ENCODE results near the gene PDE1A. TPM values are rescaled to one million over a fixed set of nuclear protein-coding genes. Genes with fewer than 3 reads are reported as not detected.
"Not testable (repeated sequence)": the region's sequence is repeated elsewhere in the genome, so short reads cannot be mapped to it uniquely, and the experiment has no call there.

Gene PDE1A
- total and polyA plus RNA-seq, 7 experiments from 2014 or later = not detected

DNA sequence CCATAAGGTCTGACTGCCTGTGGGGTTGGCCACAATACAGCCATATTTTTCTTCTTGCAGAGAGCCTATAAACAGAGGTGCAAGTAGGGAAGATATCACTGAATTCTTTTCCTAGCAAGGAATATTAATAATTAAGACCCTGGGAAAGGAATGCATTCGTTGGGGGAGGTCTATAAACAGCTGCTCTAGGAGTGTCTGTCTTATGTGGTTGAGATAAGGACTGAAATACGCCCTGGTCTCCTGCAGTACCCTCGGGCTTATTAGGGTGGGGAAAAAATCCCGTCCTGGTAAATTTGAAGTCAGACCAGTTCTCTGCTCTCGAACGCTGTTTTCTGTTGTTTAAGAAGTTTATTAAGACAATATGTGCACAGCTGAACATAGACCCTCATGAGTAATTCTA, 150.2 kb downstream of the PDE1A start:
- DNase-seq; H3K36me3 ChIP-seq (ENCODE audit: control insufficient read depth in 2 of 3, insufficient read depth in 3 of 3, low read length in 3 of 3); intact Hi-C loops (cut with micrococcal nuclease); H3K27me3 Mint-ChIP-seq; POLR2A ChIA-PET; H3K36me3 Mint-ChIP-seq; H3K4me3 Mint-ChIP-seq; H3K4me3 ChIP-seq (ENCODE audit: low read length); H3K4me1 ChIP-seq (ENCODE audit: control insufficient read depth in 2 of 2, insufficient read depth in 2 of 2, low read length in 2 of 2); H3K27me3 ChIP-seq (ENCODE audit: control insufficient read depth in 2 of 2, insufficient read depth in 2 of 2, low read length in 2 of 2); H3K4me1 Mint-ChIP-seq; H3K9me3 ChIP-seq (ENCODE audit: control insufficient read depth in 2 of 3, low read length in 3 of 3); CTCF ChIA-PET; H3K27ac Mint-ChIP-seq; H3K27ac ChIP-seq (ENCODE audit: low read depth, low read length); ATAC-seq: not testable (repeated sequence)
- H3K9me3 Mint-ChIP-seq = peaks cover 0 to 32% (median 10%) of the 10 kb centered on the region in 11 donors

DNA sequence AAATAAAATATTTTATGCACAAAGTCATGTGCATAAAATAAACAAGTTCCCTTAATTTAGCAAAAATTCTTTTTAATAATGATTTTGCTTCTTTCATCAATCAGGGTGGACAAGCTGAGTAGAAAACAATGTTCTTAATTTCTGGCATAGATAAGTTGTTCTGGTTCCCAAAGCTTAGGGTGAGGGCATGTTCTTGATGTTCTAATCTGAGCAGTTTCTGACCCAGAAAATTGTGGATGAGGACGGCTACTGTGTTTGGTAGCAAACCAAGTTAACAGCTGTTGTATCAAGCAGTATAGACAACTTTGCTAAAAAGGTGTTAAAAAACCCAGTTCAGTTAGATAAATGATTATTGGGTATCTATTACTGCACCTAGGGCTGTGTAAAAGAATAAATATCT, 158.9 kb downstream of the PDE1A start:
- no peak for DNase-seq

DNA sequence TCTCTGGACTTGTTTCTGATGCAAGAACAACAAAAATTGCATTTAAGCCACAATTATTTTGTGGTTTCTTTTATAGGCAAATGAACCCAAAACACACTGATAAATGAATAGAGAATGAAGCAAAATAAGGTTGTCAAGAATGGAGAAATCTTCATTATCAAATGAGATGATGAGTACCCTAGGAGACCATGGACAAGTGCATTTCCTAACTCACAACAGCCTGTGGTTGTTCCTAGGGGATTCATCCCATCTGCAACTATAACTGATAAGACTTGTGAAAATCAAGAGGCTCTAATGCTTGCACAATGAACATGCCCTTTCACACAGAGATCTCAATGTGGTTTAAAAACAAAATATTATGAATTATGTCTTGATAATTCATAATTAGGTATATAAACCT, 159.9 kb downstream of the PDE1A start:
- H3K36me3 ChIP-seq (ENCODE audit: control insufficient read depth in 2 of 3, insufficient read depth in 3 of 3, low read length in 3 of 3) = no peaks in the 10 kb centered on the region
- H3K27me3 ChIP-seq (ENCODE audit: control insufficient read depth in 2 of 2, insufficient read depth in 2 of 2, low read length in 2 of 2) = no peaks in the 10 kb centered on the region
- Mint-ChIP-seq H3K4me1 (no peaks in the 10 kb centered on the region), H3K4me3 (no peak overlapping the region), H3K9me3 (no peaks in the 10 kb centered on the region), H3K27ac (no peak overlapping the region), H3K36me3 (no peaks in the 10 kb centered on the region), H3K27me3 (peaks cover 0 to 8% (median 0%) of the 10 kb centered on the region in 5 donors)
- H3K4me1 ChIP-seq (ENCODE audit: control insufficient read depth in 2 of 2, insufficient read depth in 2 of 2, low read length in 2 of 2) = no peaks in the 10 kb centered on the region
- DNase-seq (no peak), ATAC-seq (no peak)
- intact Hi-C loops (cut with micrococcal nuclease) = no loop called here
- ChIA-PET CTCF (no interaction called here), POLR2A (no interaction called here)
- H3K4me3 ChIP-seq (ENCODE audit: low read length) = no peak overlapping the region
- no peak overlapping the region for H3K27ac ChIP-seq (ENCODE audit: low read depth, low read length)
- no peaks in the 10 kb centered on the region for H3K9me3 ChIP-seq (ENCODE audit: control insufficient read depth in 2 of 3, low read length in 3 of 3)

More for the DNA sequence above, 158.9 kb downstream of the PDE1A start:
- POLR2A ChIA-PET = no interaction called here
- no peaks in the 10 kb centered on the region for H3K27me3 ChIP-seq (ENCODE audit: control insufficient read depth in 2 of 2, insufficient read depth in 2 of 2, low read length in 2 of 2)
- ATAC-seq = no peak
- intact Hi-C loops (cut with micrococcal nuclease) = no loop called here
- H3K4me1 Mint-ChIP-seq = no peaks in the 10 kb centered on the region
- H3K9me3 ChIP-seq (ENCODE audit: control insufficient read depth in 2 of 3, low read length in 3 of 3) = no peaks in the 10 kb centered on the region
- no peaks in the 10 kb centered on the region for H3K4me1 ChIP-seq (ENCODE audit: control insufficient read depth in 2 of 2, insufficient read depth in 2 of 2, low read length in 2 of 2)
- peaks cover 0 to 8% (median 0%) of the 10 kb centered on the region in 5 donors for H3K27me3 Mint-ChIP-seq
- H3K27ac ChIP-seq (ENCODE audit: low read depth, low read length) = no peak overlapping the region
- H3K4me3 Mint-ChIP-seq = no peak overlapping the region
- no peaks in the 10 kb centered on the region for H3K36me3 ChIP-seq (ENCODE audit: control insufficient read depth in 2 of 3, insufficient read depth in 3 of 3, low read length in 3 of 3)
- peaks cover 0 to 6% (median 0%) of the 10 kb centered on the region in 11 donors for H3K9me3 Mint-ChIP-seq
- no peaks in the 10 kb centered on the region for H3K36me3 Mint-ChIP-seq
- H3K27ac Mint-ChIP-seq = no peak overlapping the region
- no peak overlapping the region for H3K4me3 ChIP-seq (ENCODE audit: low read length)
- CTCF ChIA-PET = no interaction called here

DNA sequence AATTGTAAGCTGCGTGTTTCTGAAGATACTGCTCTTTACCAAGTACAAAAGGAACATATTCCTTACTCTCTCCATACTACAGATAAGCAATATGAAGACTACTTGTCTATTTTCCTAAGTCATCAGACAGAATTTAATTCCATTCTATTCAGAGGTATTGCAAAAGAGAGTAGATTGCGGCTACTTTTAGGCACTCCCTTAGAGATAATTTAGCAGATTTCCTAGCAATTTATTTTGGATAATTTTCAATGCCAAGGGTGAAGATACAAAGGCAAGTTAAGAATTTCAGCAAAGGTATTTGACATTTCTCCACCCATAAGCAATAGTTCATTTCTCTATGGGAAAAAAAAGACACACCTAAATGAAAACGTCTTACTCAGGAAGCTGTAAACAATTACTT, 161.1 kb downstream of the PDE1A start:
- Mint-ChIP-seq H3K9me3 (no peaks in the 10 kb centered on the region), H3K4me1 (no peaks in the 10 kb centered on the region), H3K27me3 (peaks cover 0 to 8% (median 0%) of the 10 kb centered on the region in 5 donors), H3K36me3 (no peaks in the 10 kb centered on the region), H3K27ac (no peak overlapping the region), H3K4me3 (no peak overlapping the region)
- Histone ChIP-seq H3K27ac (ENCODE audit: low read depth, low read length) (no peak overlapping the region), H3K36me3 (ENCODE audit: control insufficient read depth in 2 of 3, insufficient read depth in 3 of 3, low read length in 3 of 3) (no peaks in the 10 kb centered on the region), H3K4me1 (ENCODE audit: control insufficient read depth in 2 of 2, insufficient read depth in 2 of 2, low read length in 2 of 2) (no peaks in the 10 kb centered on the region), H3K27me3 (ENCODE audit: control insufficient read depth in 2 of 2, insufficient read depth in 2 of 2, low read length in 2 of 2) (no peaks in the 10 kb centered on the region), H3K9me3 (ENCODE audit: control insufficient read depth in 2 of 3, low read length in 3 of 3) (no peaks in the 10 kb centered on the region), H3K4me3 (ENCODE audit: low read length) (no peak overlapping the region)
- POLR2A ChIA-PET = no interaction called here
- CTCF ChIA-PET = no interaction called here
- ATAC-seq = no peak
- intact Hi-C loops (cut with micrococcal nuclease) = no loop called here
- DNase-seq = no peak

DNA sequence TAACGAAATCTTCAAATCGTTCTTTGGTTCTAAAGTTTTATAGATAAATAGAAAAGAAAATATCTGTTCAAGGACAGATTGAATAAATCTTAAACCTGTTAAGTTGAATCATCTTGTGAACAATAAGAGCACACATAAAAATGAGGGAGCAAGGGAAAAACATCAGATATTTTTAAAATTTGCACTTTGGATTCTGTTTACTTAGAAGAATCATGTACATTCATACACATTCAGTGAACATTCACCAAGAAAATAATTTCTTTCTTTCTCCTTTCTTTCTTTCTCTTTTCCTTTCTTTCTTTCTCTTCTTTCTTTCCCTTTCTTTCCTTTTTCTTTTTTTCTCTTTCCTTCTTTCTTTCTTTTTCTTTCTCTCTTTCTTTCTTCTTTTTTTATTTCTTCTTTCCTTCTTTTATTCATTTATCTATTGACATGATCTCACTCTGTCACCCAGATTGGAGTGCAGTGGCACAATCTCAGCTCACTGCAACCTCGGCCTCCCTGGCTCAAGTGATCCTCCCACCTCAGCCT, 164.9 kb downstream of the PDE1A start:
- Mint-ChIP-seq H3K4me1 (no peaks in the 10 kb centered on the region), H3K36me3 (no peaks in the 10 kb centered on the region), H3K27ac (peak overlapping the region in 1 of 9 donors; percentile 11), H3K4me3 (no peak overlapping the region), H3K9me3 (no peaks in the 10 kb centered on the region), H3K27me3 (peaks cover 0 to 8% (median 3%) of the 10 kb centered on the region in 5 donors)
- no peaks in the 10 kb centered on the region for H3K9me3 ChIP-seq (ENCODE audit: control insufficient read depth in 2 of 3, low read length in 3 of 3)
- H3K4me3 ChIP-seq (ENCODE audit: low read length) = no peak overlapping the region
- ATAC-seq (no peak), DNase-seq (no peak)
- no peak overlapping the region for H3K27ac ChIP-seq (ENCODE audit: low read depth, low read length)
- H3K36me3 ChIP-seq (ENCODE audit: control insufficient read depth in 2 of 3, insufficient read depth in 3 of 3, low read length in 3 of 3) = no peaks in the 10 kb centered on the region
- intact Hi-C loops (cut with micrococcal nuclease) = no loop called here
- ChIA-PET POLR2A (no interaction called here), CTCF (no interaction called here)
- no peaks in the 10 kb centered on the region for H3K27me3 ChIP-seq (ENCODE audit: control insufficient read depth in 2 of 2, insufficient read depth in 2 of 2, low read length in 2 of 2)
- no peaks in the 10 kb centered on the region for H3K4me1 ChIP-seq (ENCODE audit: control insufficient read depth in 2 of 2, insufficient read depth in 2 of 2, low read length in 2 of 2)

DNA sequence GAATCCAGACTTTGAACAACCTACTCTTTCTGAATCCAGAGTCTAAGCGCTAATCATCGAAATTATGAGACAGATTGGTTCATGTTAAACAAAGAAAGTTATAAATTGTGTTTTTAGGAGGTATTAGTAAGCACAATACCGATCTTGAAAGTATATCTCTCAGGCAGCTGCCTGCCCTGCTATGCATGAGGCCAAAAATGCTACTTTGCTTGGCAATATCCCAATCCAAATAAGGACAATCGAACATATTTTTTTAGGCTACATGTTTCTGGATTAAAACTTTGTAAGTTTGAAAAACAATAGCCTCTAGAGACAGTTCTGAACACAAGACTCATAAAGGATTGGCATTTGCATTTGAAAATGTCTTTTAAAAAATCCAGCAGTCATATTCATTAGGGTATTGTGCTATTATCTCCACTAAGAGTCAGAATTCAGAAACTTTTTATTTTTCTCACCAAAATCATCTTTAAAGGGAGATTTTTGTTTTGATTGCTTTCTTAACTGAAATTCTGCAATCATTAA, 167.1 kb downstream of the PDE1A start:
- no peak overlapping the region for H3K4me3 ChIP-seq (ENCODE audit: low read length)
- H3K27ac ChIP-seq (ENCODE audit: low read depth, low read length) = no peak overlapping the region
- DNase-seq (no peak), ATAC-seq (no peak)
- no peaks in the 10 kb centered on the region for H3K4me1 Mint-ChIP-seq
- H3K27me3 ChIP-seq (ENCODE audit: control insufficient read depth in 2 of 2, insufficient read depth in 2 of 2, low read length in 2 of 2) = no peaks in the 10 kb centered on the region
- peaks cover 0 to 8% (median 5%) of the 10 kb centered on the region in 5 donors for H3K27me3 Mint-ChIP-seq
- H3K9me3 ChIP-seq (ENCODE audit: control insufficient read depth in 2 of 3, low read length in 3 of 3) = no peaks in the 10 kb centered on the region
- POLR2A ChIA-PET = no interaction called here
- no peaks in the 10 kb centered on the region for H3K36me3 Mint-ChIP-seq
- no peak overlapping the region for H3K27ac Mint-ChIP-seq
- H3K4me1 ChIP-seq (ENCODE audit: control insufficient read depth in 2 of 2, insufficient read depth in 2 of 2, low read length in 2 of 2) = no peaks in the 10 kb centered on the region
- intact Hi-C loops (cut with micrococcal nuclease) = no loop called here
- H3K9me3 Mint-ChIP-seq = peaks cover 0 to 3% (median 0%) of the 10 kb centered on the region in 11 donors
- H3K4me3 Mint-ChIP-seq = no peak overlapping the region
- no peaks in the 10 kb centered on the region for H3K36me3 ChIP-seq (ENCODE audit: control insufficient read depth in 2 of 3, insufficient read depth in 3 of 3, low read length in 3 of 3)
- CTCF ChIA-PET = no interaction called here

DNA sequence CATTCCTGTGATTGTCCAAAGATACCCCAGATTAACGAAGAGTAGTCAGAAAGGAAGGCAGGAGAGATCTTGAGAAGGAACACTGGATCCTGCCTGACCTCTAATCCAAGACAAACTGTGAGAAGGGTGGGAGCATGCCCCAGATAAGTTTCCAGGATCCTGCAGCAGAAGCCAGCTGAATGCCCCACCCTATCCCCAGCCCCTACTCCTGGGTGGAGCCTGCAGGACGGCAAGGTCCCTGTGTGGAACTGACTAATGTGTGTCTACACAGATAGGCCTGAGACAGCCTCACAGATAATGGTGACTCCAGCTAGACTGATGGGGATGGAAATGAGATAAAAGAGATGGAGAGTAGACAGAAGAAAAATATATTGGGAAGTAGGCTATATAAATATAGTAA, 174.3 kb downstream of the PDE1A start:
- Mint-ChIP-seq H3K4me1 (no peaks in the 10 kb centered on the region), H3K36me3 (no peaks in the 10 kb centered on the region), H3K27me3 (peaks cover 0 to 27% (median 6%) of the 10 kb centered on the region in 5 donors), H3K9me3 (peaks cover 0 to 3% (median 0%) of the 10 kb centered on the region in 11 donors), H3K4me3 (no peak overlapping the region), H3K27ac (no peak overlapping the region)
- ChIA-PET POLR2A (no interaction called here), CTCF (no interaction called here)
- no peak overlapping the region for H3K27ac ChIP-seq (ENCODE audit: low read depth, low read length)
- no peaks in the 10 kb centered on the region for H3K4me1 ChIP-seq (ENCODE audit: control insufficient read depth in 2 of 2, insufficient read depth in 2 of 2, low read length in 2 of 2)
- no peak for DNase-seq
- H3K36me3 ChIP-seq (ENCODE audit: control insufficient read depth in 2 of 3, insufficient read depth in 3 of 3, low read length in 3 of 3) = no peaks in the 10 kb centered on the region
- H3K4me3 ChIP-seq (ENCODE audit: low read length) = no peak overlapping the region
- H3K9me3 ChIP-seq (ENCODE audit: control insufficient read depth in 2 of 3, low read length in 3 of 3) = no peaks in the 10 kb centered on the region
- H3K27me3 ChIP-seq (ENCODE audit: control insufficient read depth in 2 of 2, insufficient read depth in 2 of 2, low read length in 2 of 2) = no peaks in the 10 kb centered on the region
- intact Hi-C loops (cut with micrococcal nuclease) = no loop called here
- ATAC-seq = no peak

Data from naive thymus-derived CD4-positive, alpha-beta T cell (primary cell).